SK-N-DZ (cell line): ENCODE results near the gene PPP2R1B. TPM values are rescaled to one million over a fixed set of nuclear protein-coding genes. Genes with fewer than 3 reads are reported as not detected.

Source experiments
- DNase-seq: peaks from one replicate; pipeline ENCODE4 v3.0.0-alpha.2; 2015; ENCODE audit warnings: low spot score
- polyA plus RNA-seq, 2 experiments: library from polyadenylated mRNA; depleted of rRNA; stranded (reverse); fragments of >200 nt; gene quantifications; 2 replicates each; pipeline ENCODE4 v1.2.3, GENCODE V29; 2014

PPP2R1B gene
- polyA plus RNA-seq (2014; cell fraction: cytosol; rRNA removed), result 11.6 and 14.5 TPM in 2 replicates
- polyA plus RNA-seq (2014; cell fraction: nucleus; rRNA removed), result 4.6 and 8.0 TPM in 2 replicates

GRCh38 chr11:111765984-111766833 is at the start of gene PPP2R1B:
Gene PPP2R1B, minus strand, starts transcription at chr11:111766389. Its CDS starts 28 bp downstream, at chr11:111766361.
- DNase-seq, result peak; percentile 49

DNA sequence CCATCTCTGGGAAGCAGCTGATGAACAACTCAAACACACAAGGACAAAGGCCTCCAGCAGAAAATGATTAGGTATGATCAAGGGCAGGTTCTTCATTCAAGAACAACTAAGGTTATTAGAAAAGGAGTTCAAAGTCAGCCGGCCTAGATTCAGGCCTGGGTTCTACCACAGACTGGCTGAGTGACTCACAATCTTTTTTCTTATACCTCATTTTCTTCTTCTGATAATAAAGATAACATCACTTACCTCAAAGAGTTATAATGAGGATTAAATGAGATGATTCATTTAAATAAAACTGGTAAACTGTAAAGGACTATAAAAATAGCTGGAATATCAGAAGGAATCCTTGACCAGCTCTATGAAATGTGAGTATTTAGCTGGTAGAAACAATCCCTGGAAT is 49.3 kb upstream of the PPP2R1B start:
- DNase-seq, result no peak

GRCh38 chr11:111814557-111815320 is 48.5 kb upstream of the PPP2R1B start:
- DNase-seq, result no peak

- no peak for DNase-seq
Observed at GRCh38 chr11:111814106-111814505, 47.9 kb upstream of the PPP2R1B start.

GRCh38 chr11:111812211-111812610 is 46.0 kb upstream of the PPP2R1B start:
- no peak for DNase-seq

DNA sequence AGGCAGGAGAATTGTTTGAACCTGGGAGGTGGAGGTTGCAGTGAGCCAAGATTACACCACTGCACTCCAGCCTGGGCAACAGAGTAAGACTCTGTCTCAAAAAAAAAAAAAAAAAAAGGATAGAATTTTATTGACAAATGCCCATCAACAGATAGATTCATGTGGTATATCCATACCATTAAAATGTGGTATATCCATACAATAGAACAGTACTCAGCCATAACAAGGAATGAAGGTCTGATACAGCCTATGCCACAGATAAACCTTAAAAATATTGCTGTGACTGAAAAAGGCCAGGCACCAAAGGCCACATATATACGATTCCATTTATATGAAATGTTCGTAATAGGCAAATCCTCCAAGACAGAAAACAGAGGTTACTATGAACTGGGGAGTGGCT is 45.3 kb upstream of the PPP2R1B start:
- no peak for DNase-seq

DNA sequence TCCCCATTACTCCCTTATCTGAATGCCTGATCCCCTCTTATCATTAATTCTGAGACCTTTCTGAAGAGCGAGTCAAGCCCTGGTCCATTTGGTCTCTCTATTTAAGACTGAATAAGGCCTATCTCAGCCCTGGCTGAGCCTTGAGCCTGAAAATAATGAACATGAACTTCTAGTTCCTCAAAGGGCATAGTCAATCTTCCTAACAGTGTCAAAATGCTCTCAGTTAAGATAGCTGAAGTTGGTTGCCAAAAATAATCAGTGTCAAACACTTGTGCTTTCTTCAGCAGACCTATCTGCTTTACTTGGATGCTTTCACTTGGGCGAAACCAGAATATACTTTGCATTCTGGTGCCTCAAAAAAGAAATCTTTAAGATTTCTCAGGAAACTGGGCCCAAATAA is 42.6 kb upstream of the PPP2R1B start:
- no peak for DNase-seq

GRCh38 chr11:111808063-111808588 is 41.9 kb upstream of the PPP2R1B start:
- DNase-seq, result no peak

DNA sequence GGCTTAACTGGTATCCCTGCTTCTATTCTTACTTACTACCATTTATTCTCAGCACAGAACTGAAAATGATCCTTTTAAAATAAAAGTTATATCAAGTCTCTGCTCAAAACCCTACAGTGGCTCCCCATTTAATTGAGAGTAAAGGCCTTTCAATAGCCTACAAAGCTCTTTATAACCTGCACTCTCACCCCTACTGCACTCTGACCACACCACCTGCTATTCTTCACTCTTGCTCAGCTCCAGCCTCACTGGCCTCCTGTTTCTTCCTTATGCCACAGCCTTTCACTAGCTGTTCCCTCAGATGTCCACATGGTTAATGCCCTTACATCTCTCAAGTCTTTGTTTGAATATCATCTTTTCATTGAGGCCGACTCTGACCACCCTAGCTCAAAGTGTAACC is 40.9 kb upstream of the PPP2R1B start:
- DNase-seq, result no peak

GRCh38 chr11:111801135-111801534 is 34.9 kb upstream of the PPP2R1B start:
- no peak for DNase-seq

GRCh38 chr11:111798279-111798678 is 32.1 kb upstream of the PPP2R1B start:
- DNase-seq, result peak; percentile 70

GRCh38 chr11:111797145-111797581 is 31.0 kb upstream of the PPP2R1B start:
- DNase-seq, result no peak

DNA sequence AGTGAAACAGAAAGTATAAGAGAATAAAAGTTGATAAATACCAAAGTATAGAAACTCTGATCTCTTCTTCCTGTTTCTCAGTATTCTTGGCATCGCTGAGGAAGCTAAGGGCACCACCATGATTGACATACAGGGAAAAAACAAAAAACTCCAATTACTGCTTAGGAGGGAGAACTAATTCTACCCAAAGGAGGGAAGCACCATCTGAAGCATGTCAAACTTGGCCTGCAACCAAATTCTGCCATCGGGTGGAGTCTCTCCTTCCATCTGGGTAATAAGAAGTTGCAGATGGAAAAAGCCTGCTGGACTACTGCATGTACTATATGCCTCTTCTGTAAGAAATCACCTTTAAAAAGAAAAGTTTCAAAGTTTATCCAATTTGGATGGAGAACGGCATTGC is 30.5 kb upstream of the PPP2R1B start:
- no peak for DNase-seq

DNA sequence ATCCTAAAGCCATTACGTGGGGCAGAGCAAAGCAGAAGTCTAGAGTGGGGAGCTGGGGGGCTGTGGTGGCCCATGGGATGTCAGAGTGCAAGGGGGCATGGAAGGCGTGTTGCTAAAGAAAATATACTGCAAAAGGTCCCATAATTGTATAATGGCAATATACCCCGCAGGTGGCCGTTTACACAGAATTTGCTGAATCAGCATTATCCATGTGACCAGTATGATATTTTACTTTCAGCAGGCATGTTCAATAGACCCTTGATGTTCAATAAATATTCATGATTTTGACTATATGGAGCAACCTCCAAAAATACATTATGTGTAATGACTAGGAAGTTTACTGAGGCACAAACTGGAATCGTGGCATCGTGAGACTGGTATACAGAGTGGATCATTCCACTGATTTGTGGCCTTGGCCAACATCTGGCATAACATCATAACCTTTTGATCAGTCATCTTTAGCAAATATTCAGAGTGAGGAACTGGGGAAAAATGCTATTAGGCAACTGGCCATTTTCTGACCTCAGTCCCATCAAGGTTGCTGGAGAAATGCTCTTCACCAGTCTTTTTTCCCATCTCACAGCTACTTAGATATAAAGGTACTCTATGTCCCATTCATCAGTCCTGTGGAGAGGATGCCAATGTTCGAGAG is 29.3 kb upstream of the PPP2R1B start:
- no peak for DNase-seq

GRCh38 chr11:111793863-111794262 is 27.7 kb upstream of the PPP2R1B start:
- DNase-seq, result peak; percentile 90

GRCh38 chr11:111792955-111793500 is 26.8 kb upstream of the PPP2R1B start:
- DNase-seq, result no peak

- no peak for DNase-seq
Observed at GRCh38 chr11:111792314-111792713, 26.1 kb upstream of the PPP2R1B start.

DNA sequence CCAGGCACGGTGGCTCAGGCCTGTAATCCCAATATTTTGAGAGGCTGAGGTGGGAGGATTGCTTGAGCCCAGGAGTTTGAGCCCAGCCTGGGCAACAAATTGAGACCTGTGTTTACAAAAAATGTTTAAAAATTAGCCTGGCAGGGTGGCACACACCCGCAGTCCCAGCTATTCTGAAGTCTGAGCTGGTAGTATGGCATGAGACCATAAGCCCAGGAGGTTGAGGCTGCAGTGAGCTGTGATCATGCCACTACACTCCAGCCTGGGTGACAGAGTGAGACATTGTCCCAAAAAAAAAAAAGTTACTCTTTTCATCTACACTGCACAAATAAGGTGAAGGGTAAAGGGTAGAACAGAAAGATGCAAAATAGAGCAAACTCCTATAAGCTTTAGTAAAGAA is 22.3 kb upstream of the PPP2R1B start:
- no peak for DNase-seq

DNA sequence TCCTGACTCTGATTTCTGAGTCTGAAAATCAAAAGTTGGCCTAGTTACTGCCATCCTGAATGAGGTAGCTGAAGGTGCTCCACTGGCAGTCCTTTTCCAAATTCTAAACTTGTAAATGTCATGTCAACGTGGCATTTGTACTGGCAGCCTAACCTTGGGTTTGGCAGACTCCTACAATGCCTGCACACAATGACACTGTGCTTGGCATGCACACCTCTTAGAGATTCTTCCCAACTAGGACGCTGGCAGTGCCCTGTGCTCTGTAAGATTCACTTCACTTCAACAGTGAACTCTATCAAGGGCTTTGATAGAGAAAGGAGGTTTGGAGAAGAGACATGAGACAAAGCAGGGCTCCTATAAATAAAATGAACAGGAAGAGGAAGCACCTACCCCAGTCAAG is 21.9 kb upstream of the PPP2R1B start:
- DNase-seq, result no peak

DNA sequence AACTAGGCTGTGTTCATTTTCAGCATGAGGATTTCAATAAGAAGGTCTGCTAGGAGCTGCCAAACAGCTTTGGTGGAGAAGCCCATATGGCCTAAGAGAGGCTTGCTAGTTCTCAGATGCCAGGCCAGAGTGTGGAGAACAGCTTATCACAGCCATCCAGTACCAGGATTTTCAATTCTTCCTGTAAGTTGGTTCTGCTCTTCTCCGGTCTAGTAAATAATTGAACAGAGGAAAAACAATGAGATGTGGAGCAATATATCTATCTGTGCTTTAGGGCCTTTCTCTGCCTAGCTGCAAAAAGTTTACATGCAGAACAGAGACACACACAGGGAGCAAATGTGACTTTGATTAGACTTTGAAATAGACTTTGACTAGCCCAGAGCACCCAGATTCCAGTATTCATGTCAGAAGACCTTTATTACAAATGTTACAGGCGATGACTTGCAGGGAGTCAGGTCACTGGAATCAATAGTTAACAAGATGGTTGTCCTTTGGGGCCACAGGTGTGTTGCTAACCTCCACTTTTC is 19.8 kb upstream of the PPP2R1B start:
- no peak for DNase-seq

DNA sequence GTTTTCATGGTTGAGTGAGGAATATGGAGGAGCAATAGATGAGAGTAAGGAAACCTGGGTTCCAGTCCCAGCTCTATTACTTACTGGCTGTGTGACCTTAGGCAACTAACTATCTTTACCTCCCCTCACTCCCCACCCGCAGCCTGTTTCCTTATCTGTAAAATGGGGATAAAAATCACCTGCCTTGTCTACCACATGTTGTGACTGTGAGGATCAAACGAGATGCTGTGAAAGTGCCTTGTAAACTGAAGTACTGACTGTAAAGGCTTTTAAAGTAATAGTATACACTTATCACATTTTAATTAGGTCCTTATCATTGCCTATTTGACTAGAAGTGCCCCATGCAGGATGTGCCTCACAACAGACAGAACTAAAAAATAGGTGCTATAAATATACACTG is 18.9 kb upstream of the PPP2R1B start:
- no peak for DNase-seq
